Upper lobe of right lung (tissue), 1 donor: ENCODE results near the gene SPTSSA. TPM values are rescaled to one million over a fixed set of nuclear protein-coding genes. Genes with fewer than 3 reads are reported as not detected.

Experiments used
- ATAC-seq: fragments of 200-7000 bp; cut with Tn5 transposase; one replicate; pipeline ENCODE4 v1.9.1; 2020; ENCODE audit warnings: mild to moderate bottlenecking, moderate library complexity
- DNase-seq: peaks from one replicate; pipeline ENCODE4 v3.0.0-alpha.2; 2020
- H3K27ac ChIP-seq: fragments of 200-600 bp; one replicate; pipeline ENCODE4 v1.8.0; 2022
- H3K27me3 ChIP-seq: fragments of 200-600 bp; one replicate; pipeline ENCODE4 v1.8.0; 2022; ENCODE audit warnings: mild to moderate bottlenecking
- H3K36me3 ChIP-seq: fragments of 200-600 bp; one replicate; pipeline ENCODE4 v1.8.0; 2022
- H3K4me1 ChIP-seq: fragments of 200-600 bp; one replicate; pipeline ENCODE4 v1.8.0; 2022
- H3K4me3 ChIP-seq: fragments of 200-600 bp; one replicate; pipeline ENCODE4 v1.8.0; 2022; ENCODE audit warnings: mild to moderate bottlenecking
- H3K9me3 ChIP-seq: fragments of 200-600 bp; one replicate; pipeline ENCODE4 v1.8.0; 2022
- CTCF ChIP-seq: fragments of 200-600 bp; IDR thresholded peaks from one replicate; pipeline ENCODE4 v1.8.0; 2022; ENCODE audit warnings: antibody characterized with exemption
- intact Hi-C: fragments of 100-400 bp; cut with DNase I; formaldehyde crosslinking; loops from one replicate; pipeline ENCODE4 v1.11.0; 2022
- total RNA-seq: library from RNA; stranded (reverse); fragmentation: NEBNext Ultra II Directional; extraction: Animal tissue kit (Norgen Biotek cat#: 25700); gene quantifications from one replicate; pipeline ENCODE4 v1.2.1, GENCODE V29; 2021
- donor health status: DM: no; HTN: yes; CAD: no; lungs with severe emphysema.

Gene SPTSSA
- total RNA-seq, 1 donor from 2014 or later, result 48.4 TPM

GRCh38 chr14:34424488-34424887 is 37.6 kb downstream of the SPTSSA start:
- Histone ChIP-seq H3K27ac (no peak overlapping the region), H3K36me3 (no peaks in the 10 kb centered on the region), H3K27me3 (no peaks in the 10 kb centered on the region), H3K9me3 (peaks cover 14% of the 10 kb centered on the region), H3K4me3 (no peak overlapping the region), H3K4me1 (no peaks in the 10 kb centered on the region)
- intact Hi-C loops, result no loop called here
- DNase-seq (no peak), ATAC-seq (no peak)
- TF ChIP-seq CTCF, result no peak

GRCh38 chr14:34423445-34423844 is 38.6 kb downstream of the SPTSSA start:
- Histone ChIP-seq H3K9me3 (peaks cover 14% of the 10 kb centered on the region), H3K27ac (no peak overlapping the region), H3K36me3 (no peaks in the 10 kb centered on the region), H3K27me3 (no peaks in the 10 kb centered on the region), H3K4me3 (no peak overlapping the region), H3K4me1 (no peaks in the 10 kb centered on the region)
- intact Hi-C loops, result no loop called here
- DNase-seq, result no peak
- no peak for TF ChIP-seq CTCF
- no peak for ATAC-seq

- no peaks in the 10 kb centered on the region for H3K27me3 ChIP-seq
- TF ChIP-seq CTCF, result no peak
- no peaks in the 10 kb centered on the region for H3K4me1 ChIP-seq
- no peak for ATAC-seq
- peaks cover 14% of the 10 kb centered on the region for H3K9me3 ChIP-seq
- no peak overlapping the region for H3K4me3 ChIP-seq
- intact Hi-C loops, result no loop called here
- DNase-seq, result no peak
- no peak overlapping the region for H3K27ac ChIP-seq
- H3K36me3 ChIP-seq, result no peaks in the 10 kb centered on the region
Observed at GRCh38 chr14:34420547-34421150, 41.4 kb downstream of the SPTSSA start.

- Histone ChIP-seq H3K36me3 (no peaks in the 10 kb centered on the region), H3K27ac (no peak overlapping the region), H3K4me1 (no peaks in the 10 kb centered on the region), H3K27me3 (no peaks in the 10 kb centered on the region), H3K4me3 (no peak overlapping the region), H3K9me3 (peaks cover 8% of the 10 kb centered on the region)
- TF ChIP-seq CTCF, result no peak
- intact Hi-C loops, result no loop called here
- no peak for ATAC-seq
- DNase-seq, result no peak
Observed at GRCh38 chr14:34409721-34410120, 52.3 kb downstream of the SPTSSA start.

GRCh38 chr14:34407951-34408350 is 54.1 kb downstream of the SPTSSA start:
- H3K27me3 ChIP-seq, result no peaks in the 10 kb centered on the region
- no peak for TF ChIP-seq CTCF
- H3K4me1 ChIP-seq, result no peaks in the 10 kb centered on the region
- peaks cover 8% of the 10 kb centered on the region for H3K9me3 ChIP-seq
- no peak overlapping the region for H3K4me3 ChIP-seq
- no peak overlapping the region for H3K27ac ChIP-seq
- ATAC-seq, result no peak
- intact Hi-C loops, result no loop called here
- DNase-seq, result no peak
- no peaks in the 10 kb centered on the region for H3K36me3 ChIP-seq

GRCh38 chr14:34404416-34404815 is 57.6 kb downstream of the SPTSSA start:
- intact Hi-C loops, result no loop called here
- H3K36me3 ChIP-seq, result no peaks in the 10 kb centered on the region
- H3K4me3 ChIP-seq, result no peak overlapping the region
- no peak overlapping the region for H3K27ac ChIP-seq
- H3K27me3 ChIP-seq, result no peaks in the 10 kb centered on the region
- H3K9me3 ChIP-seq, result no peaks in the 10 kb centered on the region
- DNase-seq (no peak), ATAC-seq (no peak)
- H3K4me1 ChIP-seq, result no peaks in the 10 kb centered on the region
- no peak for TF ChIP-seq CTCF
